Measurements from ENCODE around the gene PCSK2. TPM values are rescaled to one million over a fixed set of nuclear protein-coding genes. Genes with fewer than 3 reads are reported as not detected.

The PCSK2 gene
- total and polyA plus RNA-seq, 2 experiments from 2014 or later: 1.3 to 3.8 TPM

- H3K36me3 ChIP-seq (replicated peaks; ENCODE audit: insufficient read depth, low read depth): no peaks in the 10 kb centered on the region
- TF ChIP-seq EZH2 (IDR thresholded peaks at IDR 0.05; ENCODE audit: borderline replicate concordance) (no peak), CTCF (IDR thresholded peaks at IDR 0.05; ENCODE audit: poor library complexity) (no peak), EZH2phosphoT487 (IDR thresholded peaks at IDR 0.05; ENCODE audit: low read depth, severe bottlenecking, unreplicated experiment) (no peak)
- WGBS (ENCODE audit: low lambda C conversion rate, missing lambda C conversion rate): 45% methylated on average over 3 of the region's 3 CpGs
- DNase-seq (ENCODE audit: low spot score): no peak
- no peaks in the 10 kb centered on the region for H3K9me3 ChIP-seq (ENCODE audit: low read depth)
- H3K4me2 ChIP-seq: no peak overlapping the region
- no peaks in the 10 kb centered on the region for H3K79me2 ChIP-seq
- H3K4me3 ChIP-seq: no peak overlapping the region
- H3K27ac ChIP-seq: no peak overlapping the region
- H4K20me1 ChIP-seq (ENCODE audit: insufficient read depth, poor library complexity, severe bottlenecking): no peaks in the 10 kb centered on the region
- peaks cover 12% of the 10 kb centered on the region for H3K4me1 ChIP-seq (ENCODE audit: insufficient read depth)
- H2AFZ ChIP-seq: no peak overlapping the region
- H3K27me3 ChIP-seq: no peaks in the 10 kb centered on the region
- no peaks in the 10 kb centered on the region for H3K9me2 ChIP-seq (replicated peaks; ENCODE audit: insufficient read depth)
These were observed 203.5 kb downstream of the PCSK2 start for GRCh38 chr20:17430125-17430950.

- Histone ChIP-seq H3K4me3 (no peak overlapping the region), H3K36me3 (replicated peaks; ENCODE audit: insufficient read depth, low read depth) (no peaks in the 10 kb centered on the region), H2AFZ (no peak overlapping the region), H3K9me2 (replicated peaks; ENCODE audit: insufficient read depth) (no peaks in the 10 kb centered on the region), H4K20me1 (ENCODE audit: insufficient read depth, poor library complexity, severe bottlenecking) (no peaks in the 10 kb centered on the region), H3K27me3 (no peaks in the 10 kb centered on the region), H3K27ac (no peak overlapping the region), H3K79me2 (no peaks in the 10 kb centered on the region), H3K4me2 (no peak overlapping the region), H3K4me1 (ENCODE audit: insufficient read depth) (peaks cover 12% of the 10 kb centered on the region), H3K9me3 (ENCODE audit: low read depth) (no peaks in the 10 kb centered on the region)
- peak; percentile 98 for TF ChIP-seq CTCF (IDR thresholded peaks at IDR 0.05; ENCODE audit: poor library complexity)
- no peak for TF ChIP-seq EZH2phosphoT487 (IDR thresholded peaks at IDR 0.05; ENCODE audit: low read depth, severe bottlenecking, unreplicated experiment)
- TF ChIP-seq EZH2 (IDR thresholded peaks at IDR 0.05; ENCODE audit: borderline replicate concordance): no peak
- WGBS (ENCODE audit: low lambda C conversion rate, missing lambda C conversion rate): 38% methylated on average over 17 of the region's 17 CpGs
- DNase-seq (ENCODE audit: low spot score): peak; percentile 74
These were observed 205.0 kb downstream of the PCSK2 start for GRCh38 chr20:17431621-17432364.

- Histone ChIP-seq H3K36me3 (replicated peaks; ENCODE audit: insufficient read depth, low read depth) (no peaks in the 10 kb centered on the region), H4K20me1 (ENCODE audit: insufficient read depth, poor library complexity, severe bottlenecking) (no peaks in the 10 kb centered on the region), H3K4me3 (no peak overlapping the region), H3K79me2 (no peaks in the 10 kb centered on the region), H3K27me3 (no peaks in the 10 kb centered on the region), H3K9me3 (ENCODE audit: low read depth) (no peaks in the 10 kb centered on the region), H3K27ac (no peak overlapping the region), H3K4me2 (no peak overlapping the region), H3K9me2 (replicated peaks; ENCODE audit: insufficient read depth) (no peaks in the 10 kb centered on the region), H2AFZ (no peak overlapping the region), H3K4me1 (ENCODE audit: insufficient read depth) (no peaks in the 10 kb centered on the region)
- WGBS (ENCODE audit: low lambda C conversion rate, missing lambda C conversion rate): 95% methylated on average over 9 of the region's 11 CpGs
- TF ChIP-seq CTCF (IDR thresholded peaks at IDR 0.05; ENCODE audit: poor library complexity) (no peak), EZH2phosphoT487 (IDR thresholded peaks at IDR 0.05; ENCODE audit: low read depth, severe bottlenecking, unreplicated experiment) (no peak), EZH2 (IDR thresholded peaks at IDR 0.05; ENCODE audit: borderline replicate concordance) (no peak)
- no peak for DNase-seq (ENCODE audit: low spot score)
These were observed 209.8 kb downstream of the PCSK2 start for GRCh38 chr20:17436664-17437063.
